Muscle of leg (tissue), 11 donors: ENCODE results near the gene SOST. TPM values are rescaled to one million over a fixed set of nuclear protein-coding genes. Genes with fewer than 3 reads are reported as not detected.

Experiments
- DNase-seq: peaks from one replicate; pipeline ENCODE4 v3.0.0; 2013
- H3K27ac ChIP-seq: one replicate; pipeline ENCODE4 v1.5.1; 2013; ENCODE audit warnings: mild to moderate bottlenecking, low read length, control low read depth
- H3K27me3 ChIP-seq: one replicate; pipeline ENCODE4 v1.6.1; 2013; ENCODE audit warnings: low read length; ENCODE audit not compliant: control insufficient read depth, insufficient read depth
- H3K36me3 ChIP-seq: one replicate; pipeline ENCODE4 v1.6.1; 2013; ENCODE audit warnings: low read length; ENCODE audit not compliant: control insufficient read depth, insufficient read depth
- H3K4me1 ChIP-seq: one replicate; pipeline ENCODE4 v1.6.1; 2013; ENCODE audit warnings: low read length; ENCODE audit not compliant: control insufficient read depth, insufficient read depth
- H3K4me3 ChIP-seq: one replicate; pipeline ENCODE4 v1.5.1; 2013; ENCODE audit warnings: low read length, control low read depth
- H3K9me3 ChIP-seq: replicated peaks from 2 replicates; pipeline ENCODE4 v1.6.1; 2013; ENCODE audit warnings: low read depth, low read length; ENCODE audit not compliant: control insufficient read depth
- WGBS: methylation state at CpG from one replicate; pipeline ENCODE4 v1.1.5; 2013; ENCODE audit warnings: missing lambda C conversion rate; ENCODE audit not compliant: insufficient coverage; 5-methylcytosine and 5-hydroxymethylcytosine counted together
- polyA plus RNA-seq, 8 donors: library from polyadenylated mRNA; unstranded; fragments of 120-200 nt; gene quantifications; one replicate each; pipeline versions ENCODE4 v1.2.1 to v1.2.3, GENCODE V29; 2013; ENCODE audit warnings: inconsistent platforms in 1 of 8, low replicate concordance in 1 of 8; ENCODE audit not compliant: insufficient read length in 8 of 8, insufficient read depth in 1 of 8
- total RNA-seq: library from RNA; stranded (reverse); fragments of 120-200 nt; gene quantifications from one replicate; pipeline ENCODE4 v1.2.4, GENCODE V29; 2013

SOST gene
- total and polyA plus RNA-seq, 9 donors, result 0.97 TPM; not detected in 8

DNA sequence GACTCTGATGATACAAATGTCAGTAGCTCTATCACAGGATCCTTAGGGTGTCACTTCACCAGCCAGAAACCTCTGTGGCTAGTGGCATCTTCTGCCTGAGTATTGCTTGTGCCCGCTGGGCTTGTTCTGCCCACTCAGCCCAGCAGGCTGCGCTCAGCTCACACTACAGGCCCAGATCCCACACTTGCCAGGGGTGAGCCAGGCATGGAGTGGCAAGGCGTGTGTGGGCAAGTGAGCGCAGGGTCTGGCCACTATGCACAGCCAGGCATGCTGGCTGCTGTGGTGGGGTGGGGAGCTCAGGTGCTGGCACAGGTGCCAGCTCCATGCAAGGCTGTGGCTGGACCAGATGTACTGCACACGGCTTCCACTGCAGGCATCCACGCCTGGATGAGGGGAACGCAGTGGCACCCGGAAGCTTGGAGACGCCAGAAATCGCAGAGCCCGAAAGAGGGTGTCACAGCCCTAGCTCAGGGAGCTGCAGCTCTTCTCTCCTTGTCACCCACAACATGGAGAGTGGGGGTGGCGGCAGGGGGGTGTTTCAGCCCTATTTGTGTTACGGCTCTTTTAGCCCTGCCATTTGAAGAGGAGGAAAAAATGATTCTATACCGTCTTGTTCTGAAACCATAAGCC, 31.8 kb upstream of the SOST start:
- peaks cover 5% of the 10 kb centered on the region for H3K4me1 ChIP-seq
- 92% methylated on average over 4 of the region's 14 CpGs for WGBS
- no peak for DNase-seq
- no peak overlapping the region for H3K27ac ChIP-seq
- no peaks in the 10 kb centered on the region for H3K27me3 ChIP-seq
- no peaks in the 10 kb centered on the region for H3K36me3 ChIP-seq
- no peak overlapping the region for H3K4me3 ChIP-seq
- no peaks in the 10 kb centered on the region for H3K9me3 ChIP-seq

DNA sequence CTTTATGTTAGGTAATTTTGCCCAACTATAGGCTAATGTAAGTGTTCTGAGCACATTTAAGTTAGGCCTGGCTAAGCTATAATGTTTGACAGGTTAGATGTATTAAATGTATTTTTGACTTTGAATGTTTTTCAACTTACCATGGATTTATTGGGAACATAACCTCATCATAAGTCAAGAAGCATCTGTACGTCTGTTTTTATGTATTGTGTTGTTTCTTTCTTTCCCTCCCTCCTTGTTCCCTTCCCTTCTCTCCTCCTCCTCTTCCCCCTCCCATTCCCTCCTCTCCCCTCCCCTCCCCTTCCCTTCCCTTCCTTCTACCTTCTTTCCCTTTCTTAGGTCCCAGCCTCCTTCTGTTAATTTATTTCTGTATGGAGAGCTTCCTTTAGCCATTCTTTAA, 30.9 kb upstream of the SOST start:
- Histone ChIP-seq H3K36me3 (no peaks in the 10 kb centered on the region), H3K27ac (no peak overlapping the region), H3K4me3 (no peak overlapping the region), H3K27me3 (no peaks in the 10 kb centered on the region), H3K9me3 (no peaks in the 10 kb centered on the region), H3K4me1 (peaks cover 5% of the 10 kb centered on the region)
- DNase-seq, result no peak
- no CpG with 5 or more reads among the region's 1 CpG for WGBS

DNA sequence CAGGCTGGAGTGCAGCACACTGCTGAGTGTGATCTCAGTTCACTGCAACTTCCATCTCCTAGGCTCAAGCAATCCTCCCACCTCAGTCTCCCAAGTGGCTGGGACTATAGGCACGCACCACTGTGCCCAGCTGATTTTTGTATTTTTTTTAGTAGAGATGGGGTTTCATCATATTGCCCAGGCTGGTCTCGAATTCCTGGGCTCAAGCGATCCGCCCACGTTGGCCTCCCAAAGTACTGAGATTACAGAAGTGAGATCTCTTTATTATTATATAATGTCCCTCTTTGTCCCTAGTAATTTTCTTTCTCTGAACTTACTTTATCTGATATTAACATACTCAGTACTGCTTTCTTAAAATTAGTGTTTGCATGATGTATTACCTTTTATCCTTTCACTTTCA, 29.9 kb upstream of the SOST start:
- H3K27me3 ChIP-seq, result no peaks in the 10 kb centered on the region
- H3K36me3 ChIP-seq, result no peaks in the 10 kb centered on the region
- H3K9me3 ChIP-seq, result no peaks in the 10 kb centered on the region
- no peak overlapping the region for H3K4me3 ChIP-seq
- no peak overlapping the region for H3K27ac ChIP-seq
- no peak for DNase-seq
- no CpG with 5 or more reads among the region's 5 CpGs for WGBS
- H3K4me1 ChIP-seq, result peaks cover 5% of the 10 kb centered on the region

DNA sequence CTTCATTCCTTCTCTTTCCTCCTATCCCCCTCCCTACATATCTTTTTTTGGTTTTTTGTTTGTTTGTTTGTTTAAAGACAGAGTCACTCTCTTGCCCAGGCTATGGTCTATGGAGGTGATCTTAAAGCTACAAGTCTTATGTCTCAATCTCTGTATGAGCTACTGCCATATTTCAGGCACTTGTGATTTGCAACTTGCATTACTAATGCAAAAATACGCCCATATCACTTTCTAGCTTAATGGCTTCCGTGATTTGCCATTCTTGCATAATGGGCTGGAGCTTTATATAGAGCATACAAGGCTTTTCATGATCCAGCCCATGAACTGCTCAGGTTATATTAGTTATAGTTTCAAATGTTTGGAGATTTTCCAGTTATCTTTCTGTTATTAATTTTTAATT, 29.1 kb upstream of the SOST start:
- Histone ChIP-seq H3K36me3 (no peaks in the 10 kb centered on the region), H3K9me3 (no peaks in the 10 kb centered on the region), H3K4me1 (peaks cover 5% of the 10 kb centered on the region), H3K27ac (no peak overlapping the region), H3K27me3 (peaks cover 5% of the 10 kb centered on the region), H3K4me3 (no peak overlapping the region)
- no peak for DNase-seq
- no CpG with 5 or more reads among the region's 2 CpGs for WGBS

DNA sequence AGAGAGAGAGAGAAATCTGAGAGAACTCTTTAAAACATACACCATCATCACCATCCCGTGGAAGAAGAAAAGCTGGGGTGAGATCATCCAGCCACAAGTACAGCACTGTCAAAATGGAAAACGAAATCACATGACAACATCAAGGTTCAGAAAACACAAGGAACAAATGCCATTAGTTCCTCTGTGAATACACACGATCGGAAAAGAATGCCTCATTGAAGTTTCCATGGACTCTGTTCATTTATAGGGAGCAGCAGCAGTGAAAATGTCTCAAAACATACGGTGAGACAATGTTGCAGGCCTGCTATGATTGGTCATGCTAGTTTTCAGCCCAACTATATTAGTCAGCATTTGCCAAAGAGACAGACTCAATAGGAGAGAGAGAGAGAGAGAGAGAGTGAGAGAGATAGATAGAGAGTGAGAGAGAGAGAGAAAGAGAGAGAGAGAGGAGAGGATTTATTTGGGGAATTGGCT, 26.1 kb upstream of the SOST start:
- Histone ChIP-seq H3K36me3 (no peaks in the 10 kb centered on the region), H3K27me3 (peaks cover 18% of the 10 kb centered on the region), H3K27ac (peak overlapping the region; percentile 10), H3K4me3 (no peak overlapping the region), H3K9me3 (no peaks in the 10 kb centered on the region), H3K4me1 (peaks cover under 1% of the 10 kb centered on the region)
- no CpG with 5 or more reads among the region's 5 CpGs for WGBS
- peak; percentile 83 for DNase-seq

DNA sequence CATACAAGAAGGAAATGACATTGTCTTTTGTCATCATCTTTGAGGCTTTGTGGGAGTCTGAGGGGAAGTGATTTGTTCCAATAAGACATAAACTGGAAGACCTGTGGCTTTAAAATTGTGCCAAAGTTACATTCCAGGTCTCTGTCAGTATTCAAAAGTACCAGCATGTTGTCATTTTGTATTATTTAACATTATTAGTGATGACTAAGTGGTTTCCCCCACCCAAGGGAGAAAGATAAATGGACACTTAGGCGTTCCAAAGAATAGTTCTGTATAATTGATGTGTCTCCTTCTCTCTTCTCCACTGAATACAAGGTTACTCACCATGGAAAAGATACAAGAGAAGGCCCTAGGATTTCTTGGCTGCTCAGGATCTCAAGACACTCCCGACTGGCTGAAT, 25.5 kb upstream of the SOST start:
- Histone ChIP-seq H3K4me1 (peaks cover 6% of the 10 kb centered on the region), H3K4me3 (no peak overlapping the region), H3K27ac (peak overlapping the region; percentile 47), H3K9me3 (no peaks in the 10 kb centered on the region), H3K36me3 (no peaks in the 10 kb centered on the region), H3K27me3 (peaks cover 20% of the 10 kb centered on the region)
- WGBS, result 80% methylated on average over 1 of the region's 2 CpGs
- no peak for DNase-seq

DNA sequence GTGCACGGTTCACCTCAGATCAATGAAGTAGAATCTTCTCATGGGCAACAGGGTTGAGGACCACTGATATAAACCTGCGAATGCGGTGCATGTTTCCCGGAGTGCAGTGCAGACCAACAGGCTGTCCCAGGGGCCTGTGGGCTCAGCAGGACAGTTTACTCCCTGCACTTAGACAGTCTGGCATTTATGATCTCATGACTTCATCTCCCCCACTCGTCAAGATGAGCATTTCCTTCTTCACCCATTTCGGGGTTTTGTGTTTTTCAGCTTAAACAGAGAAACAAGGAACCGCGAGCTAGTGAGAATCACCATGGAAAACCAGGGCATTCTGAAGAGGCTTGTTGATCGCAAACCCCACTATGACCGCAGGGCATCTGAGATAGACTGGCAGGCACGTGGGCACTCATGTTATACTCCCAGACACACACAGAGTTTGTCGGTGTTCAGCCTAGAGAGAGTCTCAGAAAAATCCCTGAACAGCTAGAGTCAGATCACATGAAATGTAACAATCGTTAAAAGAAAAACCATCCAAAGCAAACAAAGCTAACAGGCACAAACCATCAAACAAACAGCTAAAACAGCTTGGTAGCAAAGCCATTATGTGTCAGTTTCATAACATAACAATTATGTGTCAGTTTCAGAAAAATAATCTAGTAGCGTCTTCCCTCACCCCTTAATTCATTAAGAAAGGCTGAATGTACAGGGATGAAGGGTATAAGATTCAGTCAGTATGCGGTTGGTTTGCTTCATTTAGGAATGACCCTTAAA, 24.5 kb upstream of the SOST start:
- no peak overlapping the region for H3K27ac ChIP-seq
- peaks cover 20% of the 10 kb centered on the region for H3K27me3 ChIP-seq
- no peaks in the 10 kb centered on the region for H3K9me3 ChIP-seq
- H3K4me1 ChIP-seq, result peaks cover 7% of the 10 kb centered on the region
- H3K36me3 ChIP-seq, result no peaks in the 10 kb centered on the region
- 80% methylated on average over 10 of the region's 15 CpGs for WGBS
- no peak overlapping the region for H3K4me3 ChIP-seq
- DNase-seq, result no peak

DNA sequence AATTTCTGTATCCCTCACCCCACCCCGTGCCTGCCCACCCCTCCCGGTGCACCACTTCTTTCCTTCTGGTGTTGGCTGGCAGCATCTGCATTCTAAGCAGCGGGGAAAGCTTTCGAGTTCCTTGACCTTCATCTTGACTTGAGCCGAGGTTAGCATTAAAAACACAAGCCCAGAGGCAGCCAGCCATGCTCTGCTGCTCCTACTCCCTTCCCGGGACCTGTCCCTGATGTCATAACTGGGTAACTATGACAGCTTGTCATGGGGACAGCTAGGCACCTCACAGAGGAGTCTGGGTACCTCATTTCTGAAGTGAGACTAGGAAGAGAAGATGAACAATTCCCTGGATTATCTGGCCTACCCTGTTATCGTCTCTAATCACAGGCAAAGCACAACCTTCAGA, 21.5 kb upstream of the SOST start, which contains the start of gene CFAP97D1:
Gene CFAP97D1 (plus strand): TSS at position 301 of the 400 bp plus-strand sequence. CDS start 28 bp downstream, at position 329.
- H3K4me3 ChIP-seq, result peak within 1 kb of the TSS; percentile 87
- H3K27me3 ChIP-seq, result peaks cover 20% of the 10 kb centered on the region
- peaks cover 15% of the 10 kb centered on the region for H3K36me3 ChIP-seq
- 80% methylated on average over 4 of the region's 7 CpGs for WGBS
- no peaks in the 10 kb centered on the region for H3K9me3 ChIP-seq
- no peak for DNase-seq
- peaks cover 25% of the 10 kb centered on the region for H3K4me1 ChIP-seq
- H3K27ac ChIP-seq, result peak within 1 kb of the TSS; percentile 85

DNA sequence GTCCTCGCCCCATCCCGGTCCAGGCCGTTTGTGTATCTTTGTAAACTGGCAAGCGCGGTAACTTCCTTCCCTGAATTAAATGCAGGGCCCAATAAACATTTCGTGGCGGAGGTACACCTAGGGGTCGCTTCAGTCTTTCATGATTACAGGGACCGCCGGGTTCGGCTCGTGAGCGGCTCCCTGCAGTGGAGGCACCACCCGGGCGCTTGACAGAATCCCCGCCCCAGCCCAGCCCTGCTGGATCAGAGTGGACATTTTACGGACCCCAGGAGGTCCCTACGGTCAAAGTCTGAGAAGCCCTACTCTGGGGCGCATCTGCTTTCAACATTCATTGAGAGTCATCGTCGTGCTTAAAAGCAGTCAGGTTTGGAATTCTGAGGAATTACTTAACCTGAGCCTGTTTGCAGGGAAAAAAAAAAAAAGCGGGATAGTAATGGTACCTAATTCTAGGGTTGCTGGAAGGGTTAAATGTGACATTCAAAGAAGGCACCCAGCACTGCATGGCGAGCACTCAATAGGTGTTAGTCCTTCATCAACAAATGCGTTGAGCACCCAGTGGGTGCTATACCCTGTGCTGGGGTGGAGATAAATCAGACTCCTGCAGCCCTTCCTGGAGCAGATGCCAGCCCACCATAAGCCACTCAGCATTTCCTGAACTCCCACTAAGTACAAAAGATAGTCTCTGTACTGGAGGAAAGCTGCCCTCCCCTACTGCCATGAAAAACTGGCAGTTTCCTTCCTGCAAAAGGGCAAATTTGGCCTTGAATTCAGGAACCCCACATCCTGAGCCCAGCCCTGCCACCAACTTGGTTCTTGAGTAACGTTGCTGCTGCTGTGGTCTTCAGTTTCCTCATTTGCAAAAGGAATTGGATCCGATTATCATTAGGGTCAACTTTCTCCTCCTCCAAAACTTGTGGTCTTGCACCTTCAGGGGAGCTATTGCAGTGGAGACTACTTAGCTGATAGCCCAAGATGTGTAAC, 20.8 kb upstream of the SOST start:
- Histone ChIP-seq H3K27ac (peak overlapping the region; percentile 85), H3K36me3 (peaks cover 22% of the 10 kb centered on the region), H3K9me3 (no peaks in the 10 kb centered on the region), H3K4me1 (peaks cover 32% of the 10 kb centered on the region), H3K4me3 (peak overlapping the region; percentile 87), H3K27me3 (peaks cover 20% of the 10 kb centered on the region)
- no peak for DNase-seq
- WGBS, result 5% methylated on average over 23 of the region's 26 CpGs
